H1 (cell line): ENCODE data around the gene LENG9. TPM values are rescaled to one million over a fixed set of nuclear protein-coding genes. Genes with fewer than 3 reads are reported as not detected.

Experiments
- CTCF ChIA-PET: fragments of 300-600 bp; sonication (Branson Sonifier 250); formaldehyde crosslinking; loops from one replicate; lab custom pipeline; 2021; ENCODE audit not compliant: partially characterized antibody; lab: Charles Lee
- POLR2A ChIA-PET: fragments of 300-600 bp; sonication (Branson Sonifier 250); formaldehyde crosslinking; loops from one replicate; lab custom pipeline; 2021; ENCODE audit warnings: inconsistent platforms; ENCODE audit not compliant: partially characterized antibody; lab: Charles Lee
- DNase-seq, 2 experiments: peaks; one replicate each; pipeline versions ENCODE4 v3.0.0 to v3.0.0-alpha.2; 2010 to 2022; ENCODE audit warnings: low spot score in 2 of 2, low read depth in 1 of 2, mixed read lengths in 1 of 2
- FAIRE-seq: peaks from 2 replicates; lab custom pipeline; 2011; peaks lifted over from hg19 to GRCh38; lab: Jason Lieb, UNC
- H2AFZ ChIP-seq: 2 replicates; pipeline ENCODE4 v1.8.1; 2012; ENCODE audit warnings: low read length, inconsistent platforms
- H2AK5ac ChIP-seq: 2 replicates; pipeline ENCODE4 v1.6.1; 2013; ENCODE audit warnings: low read depth, low read length
- H2BK120ac ChIP-seq: replicated peaks from 2 replicates; pipeline ENCODE3; 2013; ENCODE audit warnings: low read depth, low read length, inconsistent platforms
- H2BK12ac ChIP-seq: 2 replicates; pipeline ENCODE4 v1.6.1; 2013; ENCODE audit warnings: low read depth, low read length
- H2BK15ac ChIP-seq: 2 replicates; pipeline ENCODE4 v1.6.1; 2013; ENCODE audit warnings: low read length
- H2BK20ac ChIP-seq: 2 replicates; pipeline ENCODE4 v1.6.1; 2013; ENCODE audit warnings: low read length
- H2BK5ac ChIP-seq: 2 replicates; pipeline ENCODE4 v1.6.1; 2013; ENCODE audit warnings: low read depth, low read length
- H3K14ac ChIP-seq: 2 replicates; pipeline ENCODE4 v1.6.1; 2013; ENCODE audit warnings: inconsistent platforms; ENCODE audit not compliant: insufficient read length
- H3K18ac ChIP-seq: 2 replicates; pipeline ENCODE4 v1.6.1; 2013; ENCODE audit warnings: low read length; ENCODE audit errors: extremely low read depth
- H3K23ac ChIP-seq: 2 replicates; pipeline ENCODE4 v1.6.1; 2013; ENCODE audit warnings: inconsistent platforms; ENCODE audit not compliant: insufficient read length
- H3K23me2 ChIP-seq: 2 replicates; pipeline ENCODE4 v1.6.1; 2013; ENCODE audit warnings: low read depth, low read length
- H3K27ac ChIP-seq: 2 replicates; pipeline ENCODE4 v1.6.1; 2011; ENCODE audit warnings: low read depth, low read length, inconsistent platforms
- H3K27me3 ChIP-seq, 4 experiments: replicated peaks in 1 of 4; 1 replicate in 1 of 4; 2 replicates in 3 of 4; pipeline versions ENCODE4 v1.6.1 to v1.8.1; 2011 to 2013; ENCODE audit warnings: low read length in 3 of 4, mild to moderate bottlenecking in 3 of 4, inconsistent platforms in 2 of 4, mixed read lengths in 2 of 4, moderate library complexity in 1 of 4; ENCODE audit not compliant: control insufficient read depth in 3 of 4, insufficient read depth in 3 of 4; ENCODE audit errors: extremely low read depth in 1 of 4
- H3K36me3 ChIP-seq, 4 experiments: 2 replicates each; pipeline versions ENCODE4 v1.6.1 to v1.8.1; 2011 to 2013; ENCODE audit warnings: mild to moderate bottlenecking in 4 of 4, low read length in 3 of 4, moderate library complexity in 2 of 4, control low read depth in 1 of 4, inconsistent platforms in 1 of 4; ENCODE audit not compliant: insufficient read depth in 4 of 4, control insufficient read depth in 2 of 4
- H3K4ac ChIP-seq: replicated peaks from 2 replicates; pipeline ENCODE3; 2013; ENCODE audit warnings: low read length, low read depth, mixed read lengths, inconsistent platforms; ENCODE audit not compliant: insufficient read length
- H3K4me1 ChIP-seq, 4 experiments: replicated peaks in 1 of 4; 1 replicate in 1 of 4; 2 replicates in 3 of 4; pipeline versions ENCODE4 v1.6.1 to v1.8.1; 2011 to 2013; ENCODE audit warnings: low read length in 3 of 4, inconsistent platforms in 2 of 4, mixed read lengths in 1 of 4; ENCODE audit not compliant: insufficient read depth in 4 of 4, control insufficient read depth in 3 of 4
- H3K4me2 ChIP-seq, 2 experiments: 2 replicates each; pipeline versions ENCODE4 v1.6.1 to v1.8.1; 2011 to 2013; ENCODE audit warnings: low read depth in 2 of 2, low read length in 2 of 2, control low read depth in 1 of 2, inconsistent platforms in 1 of 2, mild to moderate bottlenecking in 1 of 2; ENCODE audit not compliant: insufficient read depth in 1 of 2
- H3K4me3 ChIP-seq, 4 experiments: fragments of 200-600, 300-600 bp in 1 of 4; sonication (generic), shearing (Covaris generic), sonication (Bioruptor Twin) in 1 of 4; 2 replicates each; pipeline versions ENCODE4 v1.5.1 to v1.8.1; 2011 to 2016; ENCODE audit warnings: low read length in 4 of 4, low read depth in 3 of 4, control low read depth in 2 of 4, inconsistent platforms in 2 of 4, mild to moderate bottlenecking in 2 of 4, mixed read lengths in 1 of 4, moderate library complexity in 1 of 4; ENCODE audit not compliant: insufficient read depth in 2 of 4; ENCODE audit errors: extremely low read depth in 1 of 4
- H3K56ac ChIP-seq: replicated peaks from 2 replicates; pipeline ENCODE3; 2013; ENCODE audit warnings: low read depth, mild to moderate bottlenecking, mixed read lengths, low read length, inconsistent platforms; ENCODE audit not compliant: insufficient read length
- H3K79me1 ChIP-seq: 2 replicates; pipeline ENCODE4 v1.6.1; 2013; ENCODE audit warnings: low read depth, low read length, control low read depth
- H3K79me2 ChIP-seq, 2 experiments: 2 replicates each; pipeline versions ENCODE4 v1.6.1 to v1.8.1; 2012 to 2013; ENCODE audit warnings: low read length in 2 of 2, mild to moderate bottlenecking in 2 of 2, inconsistent platforms in 1 of 2; ENCODE audit not compliant: insufficient read depth in 2 of 2, control insufficient read depth in 1 of 2
- H3K9ac ChIP-seq, 4 experiments: replicated peaks in 1 of 4; 1 replicate in 1 of 4; 2 replicates in 3 of 4; pipeline versions ENCODE4 v1.6.1 to v1.8.1; 2011 to 2013; ENCODE audit warnings: low read depth in 3 of 4, low read length in 3 of 4, control low read depth in 2 of 4, mild to moderate bottlenecking in 2 of 4, moderate library complexity in 2 of 4, inconsistent platforms in 1 of 4; ENCODE audit errors: extremely low read depth in 1 of 4
- H3K9me3 ChIP-seq, 2 experiments: 2 replicates each; pipeline versions ENCODE4 v1.6.1 to v1.8.1; 2012 to 2013; ENCODE audit warnings: mild to moderate bottlenecking in 2 of 2, moderate library complexity in 2 of 2, control low read depth in 1 of 2, inconsistent platforms in 1 of 2, low read depth in 1 of 2, low read length in 1 of 2, mixed read lengths in 1 of 2; ENCODE audit not compliant: insufficient read depth in 2 of 2
- H4K20me1 ChIP-seq, 2 experiments: replicated peaks in 1 of 2; 2 replicates each; pipeline versions ENCODE3 to v1.8.1; 2011 to 2013; ENCODE audit warnings: inconsistent platforms in 2 of 2, low read length in 2 of 2, mild to moderate bottlenecking in 1 of 2; ENCODE audit not compliant: insufficient read depth in 2 of 2, control insufficient read depth in 1 of 2
- H4K5ac ChIP-seq: 2 replicates; pipeline ENCODE4 v1.6.1; 2013; ENCODE audit warnings: low read length, low read depth, mixed read lengths, inconsistent platforms; ENCODE audit not compliant: insufficient read length
- H4K8ac ChIP-seq: 2 replicates; pipeline ENCODE4 v1.8.0; 2013; ENCODE audit warnings: mild to moderate bottlenecking, moderate library complexity, low read length, inconsistent platforms; ENCODE audit not compliant: insufficient read depth; ENCODE audit errors: extremely low read depth
- H4K91ac ChIP-seq: replicated peaks from 2 replicates; pipeline ENCODE3; 2013; ENCODE audit warnings: low read length, mixed read lengths, inconsistent platforms; ENCODE audit not compliant: insufficient read length
- ATF2 ChIP-seq: IDR thresholded peaks from 2 replicates; pipeline ENCODE4 v1.6.1; 2012; ENCODE audit warnings: low read length, inconsistent platforms
- EP300 ChIP-seq, 2 experiments: IDR thresholded peaks; 1 replicate in 1 of 2; 2 replicates in 1 of 2; pipeline ENCODE4 v1.6.1; 2011 to 2012; ENCODE audit warnings: low read depth in 2 of 2, low read length in 2 of 2, mild to moderate bottlenecking in 2 of 2, borderline replicate concordance in 1 of 2, inconsistent platforms in 1 of 2, moderate library complexity in 1 of 2
- JUND ChIP-seq: IDR thresholded peaks from 2 replicates; pipeline ENCODE4 v1.6.1; 2011; ENCODE audit warnings: mild to moderate bottlenecking, improper control_type of control experiment, low read length
- POLR2A ChIP-seq, 2 experiments: IDR thresholded peaks; 1 replicate in 1 of 2; 2 replicates in 1 of 2; pipeline ENCODE4 v1.6.1; 2011; ENCODE audit warnings: low read depth in 2 of 2, low read length in 2 of 2, mild to moderate bottlenecking in 2 of 2; ENCODE audit errors: control extremely low read depth in 1 of 2
- RNF2 ChIP-seq: fragments of 200-900, 300-1000 bp; sonication (generic); IDR thresholded peaks from 2 replicates; pipeline ENCODE4 v1.7.1; 2016; ENCODE audit warnings: borderline replicate concordance, low read depth, mild to moderate bottlenecking, antibody characterized with exemption, low read length; ENCODE audit not compliant: poor library complexity, severe bottlenecking; ENCODE audit errors: missing control alignments
- SAP30 ChIP-seq: fragments of 300-600 bp; sonication (generic); IDR thresholded peaks from 2 replicates; pipeline ENCODE4 v1.7.1; 2012; ENCODE audit warnings: low read length, moderate library complexity, mild to moderate bottlenecking, inconsistent platforms; ENCODE audit not compliant: insufficient read depth, insufficient replicate concordance
- TAF1 ChIP-seq: IDR thresholded peaks from 2 replicates; pipeline ENCODE4 v1.6.1; 2011; ENCODE audit warnings: mild to moderate bottlenecking, low read depth, low read length
- WGBS, 2 experiments: shearing (Covaris generic) in 1 of 2; methylation state at CpG; one replicate each; pipeline versions ENCODE4 v1.1.6 to v1.1.7; 2013 to 2015; ENCODE audit warnings: low lambda C conversion rate in 2 of 2, mixed read lengths in 2 of 2, inconsistent platforms in 1 of 2, low coverage in 1 of 2, missing lambda C conversion rate in 1 of 2; ENCODE audit not compliant: insufficient replicate concordance in 2 of 2, insufficient coverage in 1 of 2, insufficient read length in 1 of 2; ENCODE audit errors: extremely low coverage in 1 of 2, missing lambda C conversion rate in 1 of 2; 5-methylcytosine and 5-hydroxymethylcytosine counted together
- polyA plus RNA-seq, 7 experiments: library from polyadenylated mRNA; depleted of rRNA in 3 of 7; stranded (reverse) in 5 of 7; unstranded in 2 of 7; fragments of >200 nt in 5 of 7; fragments of 200-250 nt in 2 of 7; gene quantifications; 1 replicate in 5 of 7; 2 replicates in 1 of 7; 4 replicates in 1 of 7; pipeline versions ENCODE4 v1.2.1 to v1.2.3, GENCODE V29; 2011 to 2013; ENCODE audit warnings: missing spikeins in 2 of 7, mixed read lengths in 2 of 7
- total RNA-seq: library from RNA; stranded (reverse); fragmentation: NEBNext Ultra II Directional; extraction: Animal tissue kit (Norgen Biotek cat#: 25700); gene quantifications from 2 replicates; pipeline ENCODE4 v1.2.1, GENCODE V29; 2021

Gene LENG9
- total and polyA plus RNA-seq, 2 of the 8 experiments (the other 6 are each of a cell fraction or from before 2014, with no cell fraction given): 1.6 to 3.9 TPM

- 0 out of 2 replicates have a peak within 1 kb of the TSS, but pooled peaks have one; percentile 4 for H2BK12ac ChIP-seq
- peaks cover 17% of the 10 kb centered on the region for H3K79me1 ChIP-seq
- no peaks in the 10 kb centered on the region for H3K9me3 ChIP-seq
- peaks cover 23 to 37% (median 28%) of the 10 kb centered on the region in 4 experiments for H3K36me3 ChIP-seq
- H3K23ac ChIP-seq: no peak within 1 kb of the TSS
- peak within 1 kb of the TSS; percentile 59; the same call in 1 of the 2 replicates for H2AFZ ChIP-seq
- peak within 1 kb of the TSS; percentile 94 for H4K5ac ChIP-seq
- peaks cover 0 to 2% (median under 1%) of the 10 kb centered on the region in 4 experiments; a peak in 5 of 7 replicates for H3K4me1 ChIP-seq
- H3K9ac ChIP-seq: peak within 1 kb of the TSS; percentile 85 to 89 (median 88)
- H2BK120ac ChIP-seq: peak within 1 kb of the TSS; percentile 43
- ChIA-PET CTCF (interaction anchor here (0.7 to 2.5 kb wide), 8 partner anchors 11 to 712 kb away, joined by 3 to 25 read pairs (median 6); partner anchors contain the start of gene TTYH1), POLR2A (interaction anchor here (0.6 to 10.3 kb wide), 14 partner anchors 9 to 1222 kb away, joined by 3 to 129 read pairs (median 5); partner anchors contain the start of gene LENG9)
- no peak within 1 kb of the TSS for H3K14ac ChIP-seq
- H2BK5ac ChIP-seq: peak within 1 kb of the TSS; percentile 86
- 2% methylated on average over 67 of the region's 96 CpGs; no CpG with 5 or more reads in 1 of the 2 experiments for WGBS, 2 experiments
- no peaks in the 10 kb centered on the region for H3K27me3 ChIP-seq
- H3K18ac ChIP-seq: peak within 1 kb of the TSS; percentile 96; the same call in 1 of the 2 replicates
- H2AK5ac ChIP-seq: no peak within 1 kb of the TSS
- H3K4me2 ChIP-seq: peak within 1 kb of the TSS; percentile 95 to 99
- peak within 1 kb of the TSS; percentile 61 to 90 (median 84) for H3K4me3 ChIP-seq
- FAIRE-seq: no peak
- peak in 1 of 2 experiments; percentile 92 for DNase-seq
- no peak within 1 kb of the TSS for H2BK20ac ChIP-seq
- peaks cover 16 to 56% of the 10 kb centered on the region in 2 experiments for H3K79me2 ChIP-seq
- H4K8ac ChIP-seq: peak within 1 kb of the TSS; percentile 97; the same call in 1 of the 2 replicates
- peak within 1 kb of the TSS; percentile 93 for H3K56ac ChIP-seq
- H3K4ac ChIP-seq: peak within 1 kb of the TSS; percentile 78
- H4K20me1 ChIP-seq: peaks cover 12 to 33% of the 10 kb centered on the region in 2 experiments
- H3K23me2 ChIP-seq: peaks cover 6% of the 10 kb centered on the region; the same call in 1 of the 2 replicates
- no peak within 1 kb of the TSS; the same call in 1 of the 2 replicates for H2BK15ac ChIP-seq
- H4K91ac ChIP-seq: peak within 1 kb of the TSS; percentile 98
- peak within 1 kb of the TSS; percentile 89 for H3K27ac ChIP-seq
- peak in 1 of 2 experiments; percentile 92; a peak in 2 of 3 replicates for TF ChIP-seq POLR2A (IDR thresholded peaks at IDR 0.05; ENCODE audit: control extremely low read depth in 1 of 2, low read depth in 2 of 2, low read length in 2 of 2)
- TF ChIP-seq ATF2: no peak
- no peak for TF ChIP-seq SAP30
- TF ChIP-seq TAF1: peak; percentile 65; the same call in 1 of the 2 replicates
- no peak for TF ChIP-seq JUND
- no peak for TF ChIP-seq RNF2
- no peak for TF ChIP-seq EP300 (IDR thresholded peaks at IDR 0.05; ENCODE audit: borderline replicate concordance in 1 of 2, low read depth in 2 of 2, low read length in 2 of 2)
Observed at GRCh38 chr19:54448774-54449700, 14.5 kb downstream of the LENG9 start, which contains the start of gene LENG8. LENG8 (plus strand) TSS chr19:54449199; CDS start chr19:54451345, 2,146 bp downstream.
